AG04450 (cell line): ENCODE results near the gene ZNF280A. TPM values are rescaled to one million over a fixed set of nuclear protein-coding genes. Genes with fewer than 3 reads are reported as not detected.

Source experiments
- CTCF ChIA-PET: fragments of 300-600, 350-600 bp; formaldehyde crosslinking; extraction: SDS; loops from one replicate; lab custom pipeline; 2022; ENCODE audit warnings: antibody characterized with exemption, inconsistent platforms; lab: Charles Lee
- POLR2A ChIA-PET: fragments of 350-600 bp; formaldehyde crosslinking; extraction: SDS; loops from one replicate; lab custom pipeline; 2021; ENCODE audit warnings: antibody characterized with exemption, inconsistent platforms; lab: Yijun Ruan, JAX
- DNase-seq: peaks from one replicate; pipeline ENCODE4 v3.0.0-alpha.2; 2011; ENCODE audit warnings: low read depth, low spot score
- H3K27ac ChIP-seq: one replicate; pipeline ENCODE4 v1.5.1; 2012; ENCODE audit warnings: low read depth, low read length, control low read depth
- H3K27me3 ChIP-seq: one replicate; pipeline ENCODE4 v1.6.0; 2012; ENCODE audit warnings: low read length; ENCODE audit not compliant: control insufficient read depth, insufficient read depth
- H3K4me3 ChIP-seq: 2 replicates; pipeline ENCODE4 v1.5.1; 2011; ENCODE audit warnings: mild to moderate bottlenecking, low read depth, low read length, control low read depth
- H3K9me3 ChIP-seq: 2 replicates; pipeline ENCODE4 v1.5.1; 2012; ENCODE audit warnings: low read length; ENCODE audit not compliant: control insufficient read depth, insufficient read depth
- polyA plus RNA-seq: library from polyadenylated mRNA; depleted of rRNA; stranded (reverse); fragments of >200 nt; gene quantifications from 2 replicates; pipeline ENCODE4 v1.2.3, GENCODE V29; 2011
- TF ChIP-seq, protein P1 (sequence below): IDR thresholded peaks from 2 replicates; pipeline ENCODE4 v1.5.1; 2011; ENCODE audit warnings: low read depth, low read length, control low read depth, inconsistent platforms

ZNF280A gene
- polyA plus RNA-seq, 1 experiment: not detected

DNA sequence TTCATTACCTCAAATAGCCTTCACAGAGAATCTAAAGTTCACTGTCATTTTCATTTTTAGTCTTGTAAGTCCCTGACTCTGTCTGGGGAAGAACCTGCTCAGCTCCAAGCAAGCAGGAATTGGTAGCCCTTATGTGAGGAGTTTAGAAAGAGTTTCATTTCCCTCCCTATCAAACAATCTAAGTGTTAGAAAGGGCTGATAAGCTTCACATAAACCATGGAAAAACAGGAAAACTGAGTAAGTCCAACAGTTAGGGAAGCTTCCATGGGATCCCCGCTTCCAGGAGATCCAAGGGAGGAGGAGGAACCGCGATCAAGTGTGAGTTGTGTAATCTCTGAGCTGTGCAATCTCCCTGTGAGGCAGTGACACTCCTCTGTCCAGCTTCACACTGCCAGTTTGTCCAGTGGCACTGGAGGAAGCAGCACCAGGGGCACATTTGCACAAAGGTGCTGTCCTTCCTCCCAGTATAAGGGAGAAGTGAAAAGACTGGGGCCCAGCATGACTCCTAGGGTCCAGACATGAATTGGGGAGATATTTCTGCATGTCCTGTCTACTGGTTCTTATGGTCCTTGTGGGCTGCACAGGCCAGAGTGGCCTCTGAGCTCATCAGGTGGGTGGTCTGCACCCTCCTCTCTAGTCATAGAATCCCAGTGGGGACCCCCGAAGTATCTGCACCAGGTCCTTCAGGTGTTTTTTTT lies 34.7 kb upstream of the ZNF280A start:
- peaks cover 2% of the 10 kb centered on the region for H3K27me3 ChIP-seq
- no peak for DNase-seq
- no peak overlapping the region for H3K27ac ChIP-seq
- H3K4me3 ChIP-seq: no peak overlapping the region
- POLR2A ChIA-PET: no interaction called here
- CTCF ChIA-PET: no interaction called here
- peaks cover 13% of the 10 kb centered on the region; the same call in 1 of the 2 replicates for H3K9me3 ChIP-seq
- TF ChIP-seq, protein P1, sequence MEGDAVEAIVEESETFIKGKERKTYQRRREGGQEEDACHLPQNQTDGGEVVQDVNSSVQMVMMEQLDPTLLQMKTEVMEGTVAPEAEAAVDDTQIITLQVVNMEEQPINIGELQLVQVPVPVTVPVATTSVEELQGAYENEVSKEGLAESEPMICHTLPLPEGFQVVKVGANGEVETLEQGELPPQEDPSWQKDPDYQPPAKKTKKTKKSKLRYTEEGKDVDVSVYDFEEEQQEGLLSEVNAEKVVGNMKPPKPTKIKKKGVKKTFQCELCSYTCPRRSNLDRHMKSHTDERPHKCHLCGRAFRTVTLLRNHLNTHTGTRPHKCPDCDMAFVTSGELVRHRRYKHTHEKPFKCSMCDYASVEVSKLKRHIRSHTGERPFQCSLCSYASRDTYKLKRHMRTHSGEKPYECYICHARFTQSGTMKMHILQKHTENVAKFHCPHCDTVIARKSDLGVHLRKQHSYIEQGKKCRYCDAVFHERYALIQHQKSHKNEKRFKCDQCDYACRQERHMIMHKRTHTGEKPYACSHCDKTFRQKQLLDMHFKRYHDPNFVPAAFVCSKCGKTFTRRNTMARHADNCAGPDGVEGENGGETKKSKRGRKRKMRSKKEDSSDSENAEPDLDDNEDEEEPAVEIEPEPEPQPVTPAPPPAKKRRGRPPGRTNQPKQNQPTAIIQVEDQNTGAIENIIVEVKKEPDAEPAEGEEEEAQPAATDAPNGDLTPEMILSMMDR: no peak

DNA sequence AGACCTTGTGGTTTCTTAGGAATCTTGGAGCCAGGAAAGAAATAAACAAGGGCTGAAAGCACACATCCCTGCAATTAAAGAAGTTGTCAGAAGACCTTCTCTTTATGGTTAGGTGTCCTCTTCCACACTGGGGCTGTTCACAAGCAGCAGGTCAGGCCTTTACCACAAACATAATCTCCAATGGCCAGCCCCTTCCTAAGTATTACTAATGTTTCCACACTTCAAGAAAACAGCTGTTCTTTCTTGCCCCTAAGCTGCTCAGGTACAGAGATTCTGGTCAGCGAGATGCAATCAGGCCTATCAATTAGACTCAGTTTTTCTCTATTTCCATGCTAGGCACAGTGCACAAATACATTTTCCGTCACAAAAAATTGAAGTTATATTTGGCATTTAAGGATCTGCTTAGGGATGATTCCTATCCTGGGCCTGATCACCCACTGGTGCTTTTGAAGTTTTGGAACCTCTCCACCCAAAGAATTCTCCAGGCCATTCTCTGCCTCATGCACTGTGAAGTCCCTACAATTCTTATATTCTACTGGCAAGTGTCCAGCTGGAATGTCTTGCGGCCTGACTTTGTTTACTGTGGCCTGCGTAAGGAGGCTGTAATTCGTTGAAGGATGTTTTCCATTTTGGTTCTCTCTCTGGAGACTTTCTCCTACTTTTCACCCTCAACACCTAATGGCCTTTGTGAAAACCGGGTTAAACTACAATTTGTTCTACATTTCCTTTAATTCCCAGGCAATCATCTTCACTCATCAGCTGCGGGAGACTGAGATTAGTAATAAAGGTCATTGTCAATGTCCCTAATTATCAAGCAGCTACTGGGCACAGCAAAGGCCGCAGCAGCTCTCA lies 33.9 kb upstream of the ZNF280A start:
- ChIA-PET POLR2A (no interaction called here), CTCF (no interaction called here)
- no peak for DNase-seq
- Histone ChIP-seq H3K27ac (no peak overlapping the region), H3K9me3 (peaks cover 10% of the 10 kb centered on the region; the same call in 1 of the 2 replicates), H3K4me3 (no peak overlapping the region), H3K27me3 (peaks cover 4% of the 10 kb centered on the region)
- TF ChIP-seq, protein P1: no peak

DNA sequence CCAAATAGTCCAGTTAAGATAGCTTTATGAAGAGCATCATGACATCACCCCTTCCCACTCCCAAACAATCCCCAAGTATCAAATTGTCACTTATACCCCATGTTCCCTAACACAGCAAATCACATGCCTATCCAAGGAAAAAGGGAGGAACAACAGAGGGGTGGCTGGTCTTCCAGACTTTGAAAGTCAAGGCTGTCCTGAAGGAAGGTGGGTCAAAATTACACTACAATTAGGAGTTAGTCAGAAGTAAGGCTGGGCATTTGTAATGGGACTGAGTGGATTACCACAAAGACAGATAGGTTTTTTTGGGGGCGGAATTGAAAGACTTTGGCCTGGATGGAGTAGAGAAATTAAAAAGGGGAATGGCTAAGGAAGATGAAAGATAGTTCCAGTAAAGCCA lies 33.1 kb upstream of the ZNF280A start:
- ChIA-PET POLR2A (no interaction called here), CTCF (no interaction called here)
- Histone ChIP-seq H3K9me3 (peaks cover 6% of the 10 kb centered on the region; the same call in 1 of the 2 replicates), H3K27me3 (peaks cover 5% of the 10 kb centered on the region), H3K27ac (no peak overlapping the region), H3K4me3 (no peak overlapping the region)
- TF ChIP-seq, protein P1: no peak
- DNase-seq: no peak

DNA sequence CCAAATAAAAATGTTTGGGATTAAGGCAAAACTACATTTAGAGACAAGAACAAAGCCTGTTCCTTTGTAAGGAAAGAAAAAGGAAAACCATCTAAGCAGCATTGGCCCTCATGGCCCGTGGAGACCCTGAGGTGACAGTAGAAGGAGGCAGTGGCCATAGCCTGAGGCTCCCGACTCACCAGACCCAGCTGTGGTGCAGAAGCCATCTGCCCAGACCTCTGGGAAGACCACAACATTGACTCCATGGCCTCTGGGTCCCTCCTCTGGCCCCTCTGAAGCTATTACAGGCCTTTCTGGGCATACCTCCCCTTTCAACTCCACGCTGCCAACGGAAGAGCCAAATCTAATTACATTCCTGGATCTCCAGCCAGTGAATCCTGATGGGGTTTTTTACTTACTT lies 32.6 kb upstream of the ZNF280A start:
- Histone ChIP-seq H3K4me3 (no peak overlapping the region), H3K9me3 (peaks cover 6% of the 10 kb centered on the region; the same call in 1 of the 2 replicates), H3K27me3 (peaks cover 5% of the 10 kb centered on the region), H3K27ac (no peak overlapping the region)
- CTCF ChIA-PET: no interaction called here
- TF ChIP-seq, protein P1: no peak
- POLR2A ChIA-PET: no interaction called here
- DNase-seq: no peak
